Vagina (tissue), 2 donors: ENCODE measurements around the gene CBLB.

Experiments used
- CTCF ChIP-seq, 3 experiments: fragments of 450-650 bp in 2 of 3; fragments of 200-600 bp in 1 of 3; sonication (generic) in 1 of 3; IDR thresholded peaks; one replicate each; pipeline ENCODE4 v1.5.1; 2017 to 2019; ENCODE audit warnings: antibody characterized with exemption in 3 of 3, mild to moderate bottlenecking in 2 of 3, moderate library complexity in 2 of 3
- POLR2A ChIP-seq, 2 donors: fragments of 450-650 bp; IDR thresholded peaks; one replicate each; pipeline ENCODE4 v1.6.1; 2017; ENCODE audit warnings: antibody characterized with exemption in 2 of 2, mild to moderate bottlenecking in 2 of 2, moderate library complexity in 2 of 2
- POLR2AphosphoS5 ChIP-seq, 2 donors: sonication (generic); formaldehyde crosslinking; IDR thresholded peaks; one replicate each; pipeline ENCODE4 v1.9.0; 2017; ENCODE audit warnings: antibody characterized with exemption in 2 of 2, mild to moderate bottlenecking in 2 of 2, low read depth in 1 of 2; ENCODE audit not compliant: insufficient read depth in 1 of 2

GRCh38 chr3:105885256-105885655 lies 16.4 kb upstream of the CBLB start:
- TF ChIP-seq POLR2A (IDR thresholded peaks at IDR 0.05) (no peak), CTCF (IDR thresholded peaks at IDR 0.05) (no peak), POLR2AphosphoS5 (IDR thresholded peaks at IDR 0.05; ENCODE audit: insufficient read depth in 1 of 2, low read depth in 1 of 2) (no peak)
